B cell (primary cell): ENCODE data around the gene ARMS2. TPM values are rescaled to one million over a fixed set of nuclear protein-coding genes. Genes with fewer than 3 reads are reported as not detected.

ENCODE experiments used
- ATAC-seq: fragments of 200-7000 bp; cut with Tn5 transposase; one replicate; pipeline ENCODE4 v1.10.0; 2021; ENCODE audit warnings: low read depth, mild to moderate bottlenecking, moderate number of reproducible peaks, moderate library complexity
- CTCF ChIA-PET: fragments of 350-600 bp; sonication (Branson Sonifier 250); formaldehyde crosslinking; loops from one replicate; lab custom pipeline; 2021; ENCODE audit warnings: antibody characterized with exemption, inconsistent platforms; lab: Charles Lee
- POLR2A ChIA-PET: fragments of 350-600 bp; sonication (Branson Sonifier 250); formaldehyde crosslinking; loops from one replicate; lab custom pipeline; 2021; ENCODE audit warnings: antibody characterized with exemption; lab: Charles Lee
- DNase-seq: peaks from one replicate; pipeline ENCODE4 v3.0.0; 2013
- H2AFZ ChIP-seq: 2 replicates; pipeline ENCODE4 v1.6.1; 2012; ENCODE audit warnings: mild to moderate bottlenecking, low read depth, low read length; ENCODE audit not compliant: insufficient read depth, poor library complexity, severe bottlenecking
- H3K27ac ChIP-seq, 2 donors: 1 replicate in 1 of 2; 2 replicates in 1 of 2; pipeline ENCODE4 v1.5.1; 2012 to 2013; ENCODE audit warnings: low read length in 2 of 2, mild to moderate bottlenecking in 2 of 2, moderate library complexity in 1 of 2
- H3K27me3 ChIP-seq, 4 experiments: fragments of 200-600 bp in 1 of 4; sonication (generic) in 1 of 4; replicated peaks in 1 of 4; 1 replicate in 2 of 4; 2 replicates in 2 of 4; pipeline versions ENCODE4 v1.6.1 to v1.7.0; 2013 to 2016; ENCODE audit warnings: low read length in 3 of 4, mild to moderate bottlenecking in 2 of 4, mixed read lengths in 1 of 4, moderate library complexity in 1 of 4; ENCODE audit not compliant: insufficient read depth in 4 of 4, control insufficient read depth in 3 of 4; ENCODE audit errors: control extremely low read depth in 1 of 4
- H3K36me3 ChIP-seq, 2 experiments: replicated peaks in 1 of 2; 1 replicate in 1 of 2; 2 replicates in 1 of 2; pipeline versions ENCODE4 v1.6.1 to v1.7.1; 2013; ENCODE audit warnings: low read length in 1 of 2; ENCODE audit not compliant: insufficient read depth in 2 of 2, control insufficient read depth in 1 of 2; ENCODE audit errors: control extremely low read depth in 1 of 2, extremely low read depth in 1 of 2
- H3K4me1 ChIP-seq, 2 donors: fragments of 200-600 bp in 1 of 2; sonication (generic) in 1 of 2; 1 replicate in 1 of 2; 2 replicates in 1 of 2; pipeline versions ENCODE4 v1.5.1 to v1.6.1; 2013 to 2017; ENCODE audit warnings: low read length in 2 of 2; ENCODE audit not compliant: control insufficient read depth in 2 of 2, insufficient read depth in 2 of 2
- H3K4me2 ChIP-seq: replicated peaks from 2 replicates; pipeline ENCODE3; 2012; ENCODE audit warnings: mild to moderate bottlenecking, low read depth, low read length; ENCODE audit not compliant: poor library complexity, severe bottlenecking
- H3K4me3 ChIP-seq, 5 experiments: fragments of 200-600 bp in 1 of 5; sonication (generic) in 1 of 5; 1 replicate in 3 of 5; 2 replicates in 2 of 5; pipeline versions ENCODE4 v1.5.1 to v1.7.0; 2011 to 2016; ENCODE audit warnings: low read length in 4 of 5, mild to moderate bottlenecking in 4 of 5, low read depth in 2 of 5, control low read depth in 1 of 5, moderate library complexity in 1 of 5; ENCODE audit not compliant: insufficient read depth in 1 of 5; ENCODE audit errors: control extremely low read depth in 1 of 5, extremely low read depth in 1 of 5
- H3K79me2 ChIP-seq: fragments of 200-600 bp; sonication (generic); one replicate; pipeline ENCODE4 v1.6.0; 2016; ENCODE audit warnings: low read length; ENCODE audit not compliant: control insufficient read depth, insufficient read depth
- H3K9ac ChIP-seq: fragments of 200-600 bp; sonication (generic); 2 replicates; pipeline ENCODE4 v1.6.1; 2017; ENCODE audit warnings: mild to moderate bottlenecking, low read length, moderate library complexity
- H3K9me3 ChIP-seq, 3 donors: one replicate each; pipeline versions ENCODE4 v1.6.1 to v1.7.1; 2013; ENCODE audit warnings: low read length in 2 of 3; ENCODE audit not compliant: control insufficient read depth in 2 of 3, insufficient read depth in 1 of 3; ENCODE audit errors: control extremely low read depth in 1 of 3
- H4K20me1 ChIP-seq: 2 replicates; pipeline ENCODE4 v1.6.0; 2012; ENCODE audit warnings: mild to moderate bottlenecking, low read length; ENCODE audit not compliant: insufficient read depth, control insufficient read depth, poor library complexity, severe bottlenecking
- H3K27ac Mint-ChIP-seq: one replicate; pipeline ENCODE4 v1.8.0; 2021; ENCODE audit warnings: mixed read lengths
- H3K27me3 Mint-ChIP-seq: one replicate; pipeline ENCODE4 v1.8.0; 2021; ENCODE audit warnings: mixed read lengths
- H3K4me1 Mint-ChIP-seq: one replicate; pipeline ENCODE4 v1.8.0; 2021; ENCODE audit warnings: mixed read lengths
- H3K4me3 Mint-ChIP-seq: one replicate; pipeline ENCODE4 v1.8.0; 2021; ENCODE audit warnings: mixed read lengths
- H3K9me3 Mint-ChIP-seq: one replicate; pipeline ENCODE4 v1.8.0; 2022; ENCODE audit warnings: mixed read lengths; ENCODE audit not compliant: insufficient read depth
- CTCF ChIP-seq: fragments of 200-600 bp; IDR thresholded peaks from one replicate; pipeline ENCODE4 v1.8.0; 2022; ENCODE audit warnings: antibody characterized with exemption, mild to moderate bottlenecking
- EZH2 ChIP-seq: IDR thresholded peaks from 2 replicates; pipeline ENCODE4 v1.6.1; 2012; ENCODE audit warnings: borderline replicate concordance, low read depth, mild to moderate bottlenecking, moderate library complexity, low read length; ENCODE audit not compliant: insufficient read depth, poor library complexity, severe bottlenecking
- WGBS: methylation state at CpG from one replicate; pipeline ENCODE4 v1.1.5; 2013; ENCODE audit warnings: missing lambda C conversion rate; ENCODE audit not compliant: insufficient coverage; 5-methylcytosine and 5-hydroxymethylcytosine counted together
- intact Hi-C: fragments of 100-400 bp; cut with micrococcal nuclease; formaldehyde crosslinking; loops from one replicate; pipeline ENCODE4 v1.10.0; 2022
- polyA plus RNA-seq: library from polyadenylated mRNA; depleted of rRNA; stranded (reverse); fragments of >200 nt; gene quantifications from 2 replicates; pipeline ENCODE4 v1.2.3, GENCODE V29; 2012
- total RNA-seq, 2 donors: library from RNA; stranded (reverse); fragments of 120-200 nt in 1 of 2; gene quantifications; 1 replicate in 1 of 2; 2 replicates in 1 of 2; pipeline versions ENCODE4 v1.2.3 to v1.2.4, GENCODE V29; 2013 to 2022

Gene ARMS2
- total and polyA plus RNA-seq, 2 donors (not counting 1 experiment from before 2014, with no cell fraction given): not detected

DNA sequence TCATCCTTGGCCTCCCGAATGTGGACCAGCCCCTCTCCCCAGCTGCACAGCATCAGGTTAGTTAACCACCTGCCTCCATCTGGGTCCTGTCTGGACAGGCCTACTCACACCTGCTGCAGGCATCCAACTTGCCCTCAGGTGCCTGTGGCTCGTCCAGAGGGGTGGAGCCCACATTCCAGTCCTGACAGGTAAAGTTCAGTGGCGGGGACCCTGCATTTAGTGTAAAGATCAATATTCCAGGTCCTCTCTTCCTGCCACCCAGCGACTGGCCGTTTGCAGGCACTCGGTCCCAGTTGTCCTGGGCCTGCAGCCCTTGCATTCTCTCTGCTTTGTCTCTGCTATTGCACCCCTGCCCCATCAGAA lies 21.9 kb downstream of the ARMS2 start:
- H4K20me1 ChIP-seq: no peaks in the 10 kb centered on the region
- ATAC-seq (no peak), DNase-seq (no peak)
- no peaks in the 10 kb centered on the region for H3K79me2 ChIP-seq
- H3K9ac ChIP-seq: no peak overlapping the region
- H3K27me3 ChIP-seq: peaks cover 0 to 9% (median 1%) of the 10 kb centered on the region in 4 experiments
- no peak overlapping the region for H2AFZ ChIP-seq
- ChIA-PET CTCF (no interaction called here), POLR2A (no interaction called here)
- H3K4me3 ChIP-seq: no peak overlapping the region
- H3K4me1 ChIP-seq: no peaks in the 10 kb centered on the region
- H3K36me3 ChIP-seq: no peaks in the 10 kb centered on the region
- peaks cover 0 to 4% (median 0%) of the 10 kb centered on the region in 3 donors for H3K9me3 ChIP-seq
- no peak overlapping the region for H3K27ac Mint-ChIP-seq
- 79% methylated on average over 4 of the region's 6 CpGs for WGBS
- peaks cover 5% of the 10 kb centered on the region for H3K4me1 Mint-ChIP-seq
- no peaks in the 10 kb centered on the region for H3K9me3 Mint-ChIP-seq
- peaks cover 28% of the 10 kb centered on the region for H3K27me3 Mint-ChIP-seq
- no peak for TF ChIP-seq CTCF
- TF ChIP-seq EZH2: no peak
- intact Hi-C loops: no loop called here
- H3K4me3 Mint-ChIP-seq: no peak overlapping the region
- no peak overlapping the region for H3K27ac ChIP-seq
- H3K4me2 ChIP-seq: no peak overlapping the region

- H3K27me3 Mint-ChIP-seq: peaks cover 29% of the 10 kb centered on the region
These were observed 23.0 kb downstream of the ARMS2 start for GRCh38 chr10:122477436-122477835.

More at GRCh38 chr10:122477436-122477835, 23.0 kb downstream of the ARMS2 start:
- ChIA-PET POLR2A (no interaction called here), CTCF (no interaction called here)
- no peaks in the 10 kb centered on the region for H3K4me1 ChIP-seq
- 86% methylated on average over 5 of the region's 5 CpGs for WGBS
- peaks cover 0 to 5% (median 1%) of the 10 kb centered on the region in 4 experiments for H3K27me3 ChIP-seq
- H3K4me1 Mint-ChIP-seq: peaks cover 5% of the 10 kb centered on the region
- H3K9me3 Mint-ChIP-seq: peaks cover 3% of the 10 kb centered on the region
- H3K9me3 ChIP-seq: peaks cover 0 to 7% (median 0%) of the 10 kb centered on the region in 3 donors
- H3K4me3 ChIP-seq: no peak overlapping the region
- H2AFZ ChIP-seq: no peak overlapping the region
- no peak for TF ChIP-seq EZH2
- TF ChIP-seq CTCF: no peak
- no peaks in the 10 kb centered on the region for H4K20me1 ChIP-seq
- H3K27ac Mint-ChIP-seq: no peak overlapping the region
- H3K4me3 Mint-ChIP-seq: no peak overlapping the region
- H3K36me3 ChIP-seq: no peaks in the 10 kb centered on the region
- H3K9ac ChIP-seq: no peak overlapping the region
- no peak for ATAC-seq
- intact Hi-C loops: no loop called here
- no peak overlapping the region for H3K4me2 ChIP-seq
- H3K27ac ChIP-seq: no peak overlapping the region
- no peak for DNase-seq
- no peaks in the 10 kb centered on the region for H3K79me2 ChIP-seq
